KOPT-K1 (cell line): ENCODE results near the gene APH1B.

Experiments
- H3K27ac ChIP-seq: fragments of 200-600 bp; sonication (generic); 2 replicates; pipeline ENCODE4 v1.5.1; 2016; ENCODE audit warnings: antibody characterized with exemption, mild to moderate bottlenecking, low read depth, low read length; ENCODE audit not compliant: poor library complexity, severe bottlenecking
- H3K36me3 ChIP-seq: fragments of 200-600 bp; sonication (generic); 2 replicates; pipeline ENCODE4 v1.5.1; 2017; ENCODE audit warnings: antibody characterized with exemption, mild to moderate bottlenecking, low read length, moderate library complexity; ENCODE audit not compliant: insufficient read depth
- H3K9me3 ChIP-seq: fragments of 200-600 bp; sonication (generic); 2 replicates; pipeline ENCODE4 v1.5.1; 2017; ENCODE audit warnings: antibody characterized with exemption, low read length, mild to moderate bottlenecking; ENCODE audit not compliant: insufficient read depth, poor library complexity, severe bottlenecking

APH1B gene

GRCh38 chr15:63357061-63357460, 79.7 kb downstream of the APH1B start:
- Histone ChIP-seq H3K9me3 (no peaks in the 10 kb centered on the region), H3K36me3 (no peaks in the 10 kb centered on the region), H3K27ac (no peak overlapping the region)

GRCh38 chr15:63357731-63358130, 80.3 kb downstream of the APH1B start:
- no peaks in the 10 kb centered on the region for H3K36me3 ChIP-seq
- no peak overlapping the region for H3K27ac ChIP-seq
- H3K9me3 ChIP-seq, result no peaks in the 10 kb centered on the region

DNA sequence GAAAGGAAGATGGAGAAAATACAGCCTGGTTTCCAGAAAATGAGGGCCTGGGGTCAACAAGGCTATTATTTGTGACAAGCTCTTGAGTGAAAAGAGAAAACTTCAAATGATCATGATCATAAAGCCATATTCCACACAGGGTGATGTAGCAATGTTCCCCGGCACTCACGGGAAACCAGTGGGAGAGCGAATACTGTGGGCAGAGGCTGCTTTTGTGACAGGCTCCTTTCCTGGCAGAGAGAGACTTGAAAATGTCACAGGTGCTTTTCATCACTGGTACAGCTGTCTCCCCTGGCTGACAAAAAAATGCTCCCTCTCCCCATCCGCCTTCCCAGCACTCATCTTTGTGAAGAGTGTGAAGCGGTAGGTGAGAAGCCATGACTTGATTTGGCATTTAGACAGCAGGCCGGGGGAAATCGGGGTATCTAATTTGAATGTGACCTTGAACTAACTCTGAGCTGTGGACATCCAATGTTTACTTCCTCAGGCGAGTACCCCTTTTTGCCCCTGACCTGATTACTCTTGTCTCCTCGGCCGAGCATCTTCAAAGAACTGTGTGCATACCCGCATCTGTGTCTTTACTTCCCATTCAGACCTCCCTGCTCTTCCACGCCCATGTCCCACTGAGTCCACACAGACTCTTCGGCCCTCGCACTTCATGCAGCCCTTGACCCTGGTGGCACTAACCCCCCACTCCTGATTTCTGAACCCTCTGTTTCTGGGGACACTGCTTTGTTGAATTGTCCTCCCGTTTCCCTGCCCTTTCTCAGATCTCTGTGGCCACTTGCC, 81.0 kb downstream of the APH1B start:
- no peaks in the 10 kb centered on the region for H3K9me3 ChIP-seq
- H3K27ac ChIP-seq, result no peak overlapping the region
- no peaks in the 10 kb centered on the region for H3K36me3 ChIP-seq
